Measurements from ENCODE around the gene TUBB6.
A peak's percentile ranks its signal among the peaks of the same experiment; 100 is the strongest.

DNA sequence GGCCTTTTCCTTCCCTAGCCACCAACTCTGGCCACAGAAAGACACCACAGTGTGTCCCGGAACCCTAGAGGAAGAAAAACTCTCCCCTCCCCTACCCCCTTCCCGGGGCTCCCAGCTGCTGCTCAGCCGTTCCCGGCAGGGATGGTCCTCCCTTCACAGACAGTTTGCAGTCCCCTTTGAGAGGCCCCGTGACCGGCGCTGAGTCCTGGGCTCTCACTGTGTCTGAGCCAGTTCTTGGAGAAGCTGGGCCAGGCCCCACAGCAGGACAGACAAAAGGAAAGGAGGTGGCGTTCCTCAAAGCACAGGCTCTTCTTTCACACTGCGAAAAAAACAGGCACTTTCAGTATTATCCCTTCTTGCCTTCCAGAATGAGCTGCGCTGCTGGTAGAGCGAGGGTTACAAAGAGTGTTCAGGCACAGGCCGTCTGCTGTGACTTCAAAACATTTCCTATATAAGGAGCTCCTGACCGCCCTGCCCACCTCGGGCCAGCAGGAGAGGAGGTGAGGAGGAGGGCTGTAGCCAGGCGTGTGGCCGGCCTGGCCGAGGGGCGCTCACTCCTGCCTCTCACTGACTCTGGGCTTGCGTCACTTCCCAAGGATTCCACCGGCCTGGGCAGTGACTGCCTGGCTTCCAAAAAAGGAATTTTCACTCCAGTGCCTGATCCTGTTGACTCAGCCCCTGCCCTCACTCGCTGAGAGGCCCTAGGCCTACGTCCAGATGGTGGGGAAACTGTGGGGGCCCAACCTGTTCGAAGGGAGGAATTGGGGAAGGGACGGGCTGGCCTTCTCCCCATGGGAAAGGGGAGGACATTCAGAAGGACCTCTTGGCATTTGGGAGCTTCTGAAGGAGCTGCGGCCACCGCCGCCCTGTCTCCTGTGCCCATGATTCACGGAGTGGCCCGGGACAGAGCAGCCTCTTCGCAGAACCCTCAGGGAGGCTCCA lies 29.0 kb upstream of the TUBB6 start:
- TF ChIP-seq POLR2A (IDR thresholded peaks at IDR 0.05), result no peak
- TF ChIP-seq, protein P1, sequence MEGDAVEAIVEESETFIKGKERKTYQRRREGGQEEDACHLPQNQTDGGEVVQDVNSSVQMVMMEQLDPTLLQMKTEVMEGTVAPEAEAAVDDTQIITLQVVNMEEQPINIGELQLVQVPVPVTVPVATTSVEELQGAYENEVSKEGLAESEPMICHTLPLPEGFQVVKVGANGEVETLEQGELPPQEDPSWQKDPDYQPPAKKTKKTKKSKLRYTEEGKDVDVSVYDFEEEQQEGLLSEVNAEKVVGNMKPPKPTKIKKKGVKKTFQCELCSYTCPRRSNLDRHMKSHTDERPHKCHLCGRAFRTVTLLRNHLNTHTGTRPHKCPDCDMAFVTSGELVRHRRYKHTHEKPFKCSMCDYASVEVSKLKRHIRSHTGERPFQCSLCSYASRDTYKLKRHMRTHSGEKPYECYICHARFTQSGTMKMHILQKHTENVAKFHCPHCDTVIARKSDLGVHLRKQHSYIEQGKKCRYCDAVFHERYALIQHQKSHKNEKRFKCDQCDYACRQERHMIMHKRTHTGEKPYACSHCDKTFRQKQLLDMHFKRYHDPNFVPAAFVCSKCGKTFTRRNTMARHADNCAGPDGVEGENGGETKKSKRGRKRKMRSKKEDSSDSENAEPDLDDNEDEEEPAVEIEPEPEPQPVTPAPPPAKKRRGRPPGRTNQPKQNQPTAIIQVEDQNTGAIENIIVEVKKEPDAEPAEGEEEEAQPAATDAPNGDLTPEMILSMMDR (IDR thresholded peaks at IDR 0.05), result peak in 1 of 6 experiments; percentile 18

Data from Peyer's patch (tissue), 4 donors.